H9 (cell line): Measurements from ENCODE around the gene SDF2L1. TPM values are rescaled to one million over a fixed set of nuclear protein-coding genes. Genes with fewer than 3 reads are reported as not detected.
A peak's percentile ranks its signal among the peaks of the same experiment; 100 is the strongest.

ENCODE experiments used
- DNase-seq: peaks from one replicate; pipeline ENCODE4 v3.0.0-alpha.2; 2017
- H2AFZ ChIP-seq: one replicate; pipeline ENCODE4 v1.6.1; 2013; ENCODE audit warnings: mild to moderate bottlenecking, low read length, control low read depth, moderate library complexity
- H2AK5ac ChIP-seq: 2 replicates; pipeline ENCODE4 v1.6.1; 2013; ENCODE audit warnings: low read length, control low read depth, mixed read lengths; ENCODE audit not compliant: insufficient read length
- H2BK120ac ChIP-seq: one replicate; pipeline ENCODE4 v1.6.1; 2013; ENCODE audit warnings: low read depth, mild to moderate bottlenecking, low read length, control low read depth, inconsistent platforms; ENCODE audit not compliant: poor library complexity, severe bottlenecking
- H2BK12ac ChIP-seq: 2 replicates; pipeline ENCODE4 v1.6.1; 2013; ENCODE audit warnings: low read length, control low read depth, mixed read lengths, low read depth; ENCODE audit not compliant: insufficient read length
- H2BK15ac ChIP-seq: 2 replicates; pipeline ENCODE4 v1.6.1; 2013; ENCODE audit warnings: low read depth, low read length, control low read depth
- H2BK20ac ChIP-seq: one replicate; pipeline ENCODE4 v1.6.1; 2013; ENCODE audit warnings: low read depth, mild to moderate bottlenecking, low read length, control low read depth, inconsistent platforms; ENCODE audit not compliant: poor library complexity, severe bottlenecking
- H2BK5ac ChIP-seq: 2 replicates; pipeline ENCODE4 v1.6.1; 2013; ENCODE audit warnings: low read length, control low read depth, mixed read lengths; ENCODE audit not compliant: insufficient read length
- H3K14ac ChIP-seq: 2 replicates; pipeline ENCODE4 v1.6.1; 2013; ENCODE audit warnings: low read length, control low read depth; ENCODE audit not compliant: insufficient read depth
- H3K18ac ChIP-seq: 2 replicates; pipeline ENCODE4 v1.6.1; 2013; ENCODE audit warnings: low read depth, mild to moderate bottlenecking, mixed read lengths, low read length, control low read depth; ENCODE audit not compliant: insufficient read length
- H3K23ac ChIP-seq: 2 replicates; pipeline ENCODE4 v1.6.1; 2013; ENCODE audit warnings: low read length, control low read depth, mixed read lengths, low read depth; ENCODE audit not compliant: insufficient read length
- H3K23me2 ChIP-seq: 2 replicates; pipeline ENCODE4 v1.6.1; 2013; ENCODE audit warnings: low read depth, mild to moderate bottlenecking, mixed read lengths, low read length, control low read depth; ENCODE audit not compliant: insufficient read length, poor library complexity, severe bottlenecking
- H3K27ac ChIP-seq: 2 replicates; pipeline ENCODE4 v1.5.1; 2013; ENCODE audit warnings: low read length, control low read depth, mixed read lengths, low read depth; ENCODE audit not compliant: insufficient read length
- H3K27me3 ChIP-seq: 2 replicates; pipeline ENCODE4 v1.6.1; 2013; ENCODE audit warnings: low read length, control low read depth, inconsistent platforms; ENCODE audit not compliant: insufficient read depth
- H3K4ac ChIP-seq: 2 replicates; pipeline ENCODE4 v1.6.1; 2013; ENCODE audit warnings: low read depth, mild to moderate bottlenecking, control low read depth, inconsistent platforms, low read length, moderate library complexity
- H3K4me1 ChIP-seq: 2 replicates; pipeline ENCODE4 v1.6.1; 2013; ENCODE audit warnings: low read length, control low read depth, inconsistent platforms; ENCODE audit not compliant: insufficient read depth
- H3K4me2 ChIP-seq: 2 replicates; pipeline ENCODE4 v1.6.1; 2013; ENCODE audit warnings: low read length, control low read depth, mixed read lengths; ENCODE audit not compliant: insufficient read length, insufficient read depth
- H3K56ac ChIP-seq: 2 replicates; pipeline ENCODE4 v1.6.1; 2013; ENCODE audit warnings: low read depth, mild to moderate bottlenecking, mixed read lengths, low read length, control low read depth; ENCODE audit not compliant: insufficient read length
- H3K79me1 ChIP-seq: 2 replicates; pipeline ENCODE4 v1.6.1; 2013; ENCODE audit warnings: low read depth, mild to moderate bottlenecking, moderate library complexity, low read length, control low read depth, inconsistent platforms; ENCODE audit not compliant: insufficient read depth, poor library complexity, severe bottlenecking
- H3K79me2 ChIP-seq: 2 replicates; pipeline ENCODE4 v1.6.1; 2013; ENCODE audit warnings: low read length, control low read depth, inconsistent platforms; ENCODE audit not compliant: insufficient read depth
- H3K9ac ChIP-seq: 2 replicates; pipeline ENCODE4 v1.6.1; 2013; ENCODE audit warnings: low read length, control low read depth, mixed read lengths; ENCODE audit not compliant: insufficient read length; ENCODE audit errors: extremely low read depth
- H3K9me3 ChIP-seq: one replicate; pipeline ENCODE4 v1.6.1; 2013; ENCODE audit warnings: low read depth, low read length, inconsistent platforms; ENCODE audit not compliant: control insufficient read depth
- H3T11ph ChIP-seq: one replicate; pipeline ENCODE4 v1.6.1; 2013; ENCODE audit warnings: mild to moderate bottlenecking, low read length, control low read depth, inconsistent platforms
- H4K20me1 ChIP-seq: one replicate; pipeline ENCODE4 v1.6.1; 2013; ENCODE audit not compliant: control insufficient read depth, insufficient read length, insufficient read depth
- H4K5ac ChIP-seq: 2 replicates; pipeline ENCODE4 v1.6.1; 2013; ENCODE audit warnings: low read depth, mild to moderate bottlenecking, mixed read lengths, low read length, control low read depth; ENCODE audit not compliant: insufficient read length
- H4K8ac ChIP-seq: replicated peaks from 2 replicates; pipeline ENCODE4 v1.6.1; 2013; ENCODE audit warnings: low read length, control low read depth, mixed read lengths, low read depth; ENCODE audit not compliant: insufficient read length
- H4K91ac ChIP-seq: 2 replicates; pipeline ENCODE4 v1.6.1; 2013; ENCODE audit warnings: low read depth, mild to moderate bottlenecking, moderate library complexity, mixed read lengths, low read length, control low read depth; ENCODE audit not compliant: insufficient read length
- H3K27ac Mint-ChIP-seq, 3 experiments: 2 replicates in 2 of 3; 3 replicates in 1 of 3; pipeline ENCODE4 v1.8.0; 2020 to 2021; ENCODE audit warnings: mixed read lengths in 3 of 3, mild to moderate bottlenecking in 1 of 3, moderate library complexity in 1 of 3
- H3K27me3 Mint-ChIP-seq: 2 replicates; pipeline ENCODE4 v1.8.0; 2021; ENCODE audit warnings: low read depth, mild to moderate bottlenecking, moderate library complexity, mixed read lengths
- H3K36me3 Mint-ChIP-seq, 3 experiments: 2 replicates in 2 of 3; 3 replicates in 1 of 3; pipeline ENCODE4 v1.8.0; 2020 to 2021; ENCODE audit warnings: low read depth in 3 of 3, mixed read lengths in 3 of 3; ENCODE audit not compliant: insufficient read depth in 1 of 3
- H3K4me1 Mint-ChIP-seq, 2 experiments: 2 replicates each; pipeline ENCODE4 v1.8.0; 2020; ENCODE audit warnings: mixed read lengths in 2 of 2
- H3K4me3 Mint-ChIP-seq, 2 experiments: 2 replicates in 1 of 2; 3 replicates in 1 of 2; pipeline ENCODE4 v1.8.0; 2020 to 2021; ENCODE audit warnings: mild to moderate bottlenecking in 2 of 2, mixed read lengths in 2 of 2, moderate library complexity in 1 of 2
- H3K9me3 Mint-ChIP-seq, 2 experiments: 2 replicates in 1 of 2; 3 replicates in 1 of 2; pipeline ENCODE4 v1.8.0; 2020; ENCODE audit warnings: mild to moderate bottlenecking in 2 of 2, mixed read lengths in 2 of 2, moderate library complexity in 1 of 2
- CTCF ChIP-seq: fragments of 200-600 bp; sonication (generic); conservative IDR thresholded peaks from 3 replicates; pipeline ENCODE4 v1.8.0; 2021; ENCODE audit warnings: antibody characterized with exemption, mild to moderate bottlenecking
- WGBS: extraction: QIAGEN DNeasy Blood & Tissue Kit; methylation state at CpG from one replicate; pipeline ENCODE4 v1.1.7; 2013; ENCODE audit warnings: missing lambda C conversion rate, low lambda C conversion rate, mixed read lengths; ENCODE audit not compliant: insufficient read length; ENCODE audit errors: extremely low coverage; 5-methylcytosine and 5-hydroxymethylcytosine counted together
- total RNA-seq: library from RNA; stranded (reverse); gene quantifications from 2 replicates; pipeline ENCODE4 v1.2.1, GENCODE V29; 2021

SDF2L1 gene
- total RNA-seq, 1 experiment from 2014 or later, result 36.0 TPM

- no peak for TF ChIP-seq CTCF
- no peaks in the 10 kb centered on the region for H3K27me3 ChIP-seq
- DNase-seq, result peak; percentile 51
- Mint-ChIP-seq H3K4me1 (peaks cover 20 to 23% of the 10 kb centered on the region in 2 experiments), H3K4me3 (peak overlapping the region; percentile 84 to 92), H3K36me3 (peaks cover 13 to 30% (median 16%) of the 10 kb centered on the region in 3 experiments; a peak in 6 of 7 replicates), H3K9me3 (no peaks in the 10 kb centered on the region), H3K27ac (peak overlapping the region; percentile 83 to 96 (median 96)), H3K27me3 (no peaks in the 10 kb centered on the region)
- peak overlapping the region; percentile 86 for H3K4me2 ChIP-seq
- peaks cover 18% of the 10 kb centered on the region for H3K23me2 ChIP-seq
- no peak overlapping the region for H2AK5ac ChIP-seq
- H3K9me3 ChIP-seq, result no peaks in the 10 kb centered on the region
- H3K4ac ChIP-seq, result peak overlapping the region; percentile 81; the same call in 1 of the 2 replicates
- H3K56ac ChIP-seq, result no peak overlapping the region
- H2BK5ac ChIP-seq, result no peak overlapping the region
- no peak overlapping the region for H2BK20ac ChIP-seq
- peak overlapping the region; percentile 82 for H3K18ac ChIP-seq
- H3T11ph ChIP-seq, result no peak overlapping the region
- H3K27ac ChIP-seq, result no peak overlapping the region
- H2BK15ac ChIP-seq, result no peak overlapping the region
- no peaks in the 10 kb centered on the region for H3K79me1 ChIP-seq
- no peaks in the 10 kb centered on the region for H3K79me2 ChIP-seq
- no peak overlapping the region for H3K23ac ChIP-seq
- H2AFZ ChIP-seq, result peak overlapping the region; percentile 59
- no peak overlapping the region for H4K5ac ChIP-seq
- no peak overlapping the region for H4K91ac ChIP-seq
- WGBS, result no CpG with 5 or more reads among the region's 29 CpGs
- peaks cover under 1% of the 10 kb centered on the region; the same call in 1 of the 2 replicates for H3K4me1 ChIP-seq
- no peak overlapping the region for H2BK120ac ChIP-seq
- peak overlapping the region; percentile 61 for H3K9ac ChIP-seq
- no peak overlapping the region for H2BK12ac ChIP-seq
- H3K14ac ChIP-seq, result peak overlapping the region; percentile 65
- H4K20me1 ChIP-seq, result no peaks in the 10 kb centered on the region
- no peak overlapping the region for H4K8ac ChIP-seq
These were observed 9.5 kb downstream of the SDF2L1 start for GRCh38 chr22:21651521-21652009.
